NT2/D1 (cell line): ENCODE data around the gene TCERG1.

Experiments used
- SUZ12 ChIP-seq: IDR thresholded peaks from 2 replicates; pipeline ENCODE4 v1.6.1; 2011; ENCODE audit not compliant: insufficient read length, insufficient read depth; ENCODE audit errors: extremely low read depth
- ZNF274 ChIP-seq: IDR thresholded peaks from 2 replicates; pipeline ENCODE4 v1.6.1; 2011; ENCODE audit warnings: mild to moderate bottlenecking, low read depth, low read length

- no peak for TF ChIP-seq SUZ12
- TF ChIP-seq ZNF274: no peak
Measured at GRCh38 chr5:146441896-146442295, 5.2 kb upstream of the TCERG1 start.
